ENCODE measurements around the gene HMGN1.
A peak's percentile ranks its signal among the peaks of the same experiment; 100 is the strongest.

HMGN1 gene, protein sequence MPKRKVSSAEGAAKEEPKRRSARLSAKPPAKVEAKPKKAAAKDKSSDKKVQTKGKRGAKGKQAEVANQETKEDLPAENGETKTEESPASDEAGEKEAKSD
- long read RNA-seq, full-length matches to known transcripts, result 1,898 of 2,029 reads
- long read RNA-seq, partial matches to known transcripts, result 45 of 2,029 reads
- long read RNA-seq, other reads (novel, unspliced or antisense), result 86 of 2,029 reads

DNA sequence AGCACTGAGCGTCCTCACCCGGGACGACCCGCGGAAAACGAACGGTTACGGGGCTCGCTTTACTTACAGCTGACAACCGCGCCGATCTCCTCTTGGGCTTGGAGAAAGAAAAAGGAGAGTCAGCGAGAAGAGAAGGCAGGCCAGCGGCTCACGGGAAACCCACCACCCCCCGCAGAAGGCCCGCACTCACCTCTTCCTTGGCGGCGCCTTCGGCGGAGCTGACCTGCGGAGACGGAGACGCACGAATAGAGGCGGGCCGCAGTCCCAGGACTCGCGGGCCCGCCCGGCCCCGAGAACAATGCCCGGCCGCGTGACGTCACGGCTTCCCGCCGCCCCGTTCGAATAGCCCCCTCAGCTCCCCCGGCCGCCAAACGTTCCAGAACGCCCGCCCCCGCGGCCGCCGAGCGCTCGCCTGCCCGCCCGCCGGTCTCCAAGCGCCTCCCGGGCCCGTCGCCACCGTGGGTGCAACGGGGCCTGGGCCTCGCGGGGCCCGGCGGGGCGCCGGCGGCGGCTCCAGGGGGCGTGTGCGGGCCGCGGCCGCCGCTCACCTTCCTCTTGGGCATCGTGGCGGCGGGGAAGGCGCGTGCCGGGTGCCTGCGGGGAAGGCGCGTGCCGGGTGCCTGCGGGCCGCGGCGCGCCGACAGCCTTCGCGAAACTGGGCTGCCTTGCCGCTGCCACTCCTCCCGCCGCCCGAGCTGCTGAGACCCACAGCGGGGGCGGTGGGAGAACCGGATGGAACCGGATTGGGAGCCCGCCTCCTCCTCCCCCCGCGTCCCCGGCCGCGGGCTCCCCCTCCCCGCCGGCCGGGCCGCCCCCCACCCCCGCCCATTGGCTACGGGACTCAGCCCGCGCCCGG lies at the start of gene HMGN1:
TSS of gene HMGN1 (minus strand) at position 734 of the 856 bp plus-strand sequence. CDS start at position 563, 171 bp downstream.
- peak; percentile 77 to 86 for DNase-seq (ENCODE audit: low read depth in 1 of 2, low spot score in 1 of 2)
- H3K27ac ChIP-seq (replicated peaks), result peak within 1 kb of the TSS; percentile 92
- H3K27me3 ChIP-seq (ENCODE audit: insufficient read depth, poor library complexity, severe bottlenecking), result no peaks in the 10 kb centered on the region
- TF ChIP-seq POLR2AphosphoS5 (IDR thresholded peaks at IDR 0.05; ENCODE audit: low read depth), result peak; percentile 73
- TF ChIP-seq SPI1 (IDR thresholded peaks at IDR 0.05; ENCODE audit: borderline replicate concordance, low read depth), result no peak
- TF ChIP-seq REST (IDR thresholded peaks at IDR 0.05; ENCODE audit: insufficient replicate concordance, low read depth), result peak; percentile 31
- peak within 1 kb of the TSS; percentile 79 for H3K4me3 ChIP-seq (replicated peaks; ENCODE audit: insufficient read depth, low read length)

DNA sequence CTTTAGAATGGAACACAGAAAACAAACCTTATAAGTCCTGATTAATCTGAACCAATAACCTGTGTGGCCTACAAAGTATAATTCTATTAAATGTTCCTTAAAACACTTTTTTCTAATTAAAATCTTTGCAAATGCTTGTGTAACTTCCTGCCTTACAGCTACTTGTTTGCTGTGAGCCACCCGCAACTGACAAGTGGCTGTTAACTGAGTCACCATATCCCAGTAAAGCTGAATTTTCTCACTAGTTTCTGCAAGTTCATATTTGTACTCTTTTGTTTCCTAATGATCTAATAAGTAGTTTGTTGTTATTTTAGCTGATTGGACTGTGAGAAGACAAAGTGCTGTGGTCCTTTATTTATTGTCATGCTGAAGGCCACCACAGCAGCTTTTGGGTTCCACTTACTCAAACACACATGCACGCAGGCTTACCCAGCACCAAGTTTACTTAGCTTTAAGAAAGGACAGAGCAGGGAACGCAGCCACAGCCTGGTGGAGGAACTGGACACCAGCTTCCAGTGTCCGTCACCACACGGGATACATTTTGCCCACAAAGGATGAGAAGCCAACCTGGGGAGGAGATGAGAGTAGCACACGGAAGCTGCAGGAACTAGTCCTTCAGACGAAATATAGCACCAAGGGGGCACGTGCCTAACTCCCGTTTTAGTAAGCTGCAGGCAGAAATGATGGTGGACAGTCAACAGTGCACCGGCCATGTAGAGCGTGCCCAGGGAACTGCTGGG lies 48.9 kb upstream of the HMGN1 start:
- peak; percentile 50 to 64 for DNase-seq (ENCODE audit: low read depth in 1 of 2, low spot score in 1 of 2)
- H3K27ac ChIP-seq (replicated peaks), result peak overlapping the region; percentile 82
- no peaks in the 10 kb centered on the region for H3K27me3 ChIP-seq (ENCODE audit: insufficient read depth, poor library complexity, severe bottlenecking)
- TF ChIP-seq POLR2AphosphoS5 (IDR thresholded peaks at IDR 0.05; ENCODE audit: low read depth) (peak; percentile 61; the same call in 1 of the 2 replicates), GABPA (IDR thresholded peaks at IDR 0.05; ENCODE audit: low read depth) (peak; percentile 51; the same call in 1 of the 2 replicates), SPI1 (IDR thresholded peaks at IDR 0.05; ENCODE audit: borderline replicate concordance, low read depth) (no peak), CTCF (IDR thresholded peaks at IDR 0.05; ENCODE audit: insufficient read depth, low read length) (no peak)
- H3K4me3 ChIP-seq (replicated peaks; ENCODE audit: insufficient read depth, low read length), result no peak overlapping the region

DNA sequence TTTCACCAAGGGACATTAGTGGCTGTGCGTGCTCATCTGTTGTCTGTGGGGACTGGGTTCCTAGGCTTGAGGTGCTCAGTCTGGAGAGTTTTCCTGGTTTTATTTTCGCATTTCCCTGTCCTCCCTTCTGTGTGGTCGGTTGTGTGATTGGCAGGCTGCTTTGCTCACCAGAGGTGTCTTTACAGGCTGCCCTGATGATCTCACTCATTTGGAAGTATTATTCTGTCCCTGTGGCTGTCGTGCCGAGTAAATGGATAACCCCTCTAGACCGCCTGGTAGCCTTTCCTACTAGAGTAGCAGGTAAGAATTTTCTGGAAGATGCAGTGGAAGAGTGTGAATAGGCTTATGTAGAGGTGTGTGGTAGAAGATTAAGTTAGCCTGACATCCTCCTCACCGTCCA lies 44.1 kb upstream of the HMGN1 start:
- TF ChIP-seq POLR2AphosphoS5 (IDR thresholded peaks at IDR 0.05; ENCODE audit: low read depth) (no peak), CTCF (IDR thresholded peaks at IDR 0.05; ENCODE audit: insufficient read depth, low read length) (no peak), SPI1 (IDR thresholded peaks at IDR 0.05; ENCODE audit: borderline replicate concordance, low read depth) (no peak), REST (IDR thresholded peaks at IDR 0.05; ENCODE audit: insufficient replicate concordance, low read depth) (no peak), GABPA (IDR thresholded peaks at IDR 0.05; ENCODE audit: low read depth) (no peak)
- no peak for DNase-seq (ENCODE audit: low read depth in 1 of 2, low spot score in 1 of 2)
- H3K4me3 ChIP-seq (replicated peaks; ENCODE audit: insufficient read depth, low read length), result no peak overlapping the region
- no peaks in the 10 kb centered on the region for H3K27me3 ChIP-seq (ENCODE audit: insufficient read depth, poor library complexity, severe bottlenecking)
- H3K27ac ChIP-seq (replicated peaks), result no peak overlapping the region

Measured in HL-60 (cell line).